G401 (cell line): ENCODE measurements around the gene CDC20. TPM values are rescaled to one million over a fixed set of nuclear protein-coding genes. Genes with fewer than 3 reads are reported as not detected.

ENCODE experiments used
- DNase-seq: peaks from one replicate; pipeline ENCODE4 v3.0.0-alpha.2; 2015; ENCODE audit warnings: low spot score
- in situ Hi-C: cut with HindIII; loops from 2 replicates; pipeline ENCODE4 v1.10.0; 2016; ENCODE audit warnings: low sequenced_read_pairs, mixed read lengths
- total RNA-seq: library from RNA; depleted of rRNA; stranded (reverse); fragments of >200 nt; shearing (Covaris generic); gene quantifications from 2 replicates; pipeline ENCODE4 v1.2.3, GENCODE V29; 2014; rRNA removed

Gene CDC20
- 263 and 289 TPM in 2 replicates for total RNA-seq

GRCh38 chr1:43358746-43359693 lies at the start of gene CDC20:
CDC20 (plus strand) TSS chr1:43358981; CDS start chr1:43359216, 235 bp downstream.
- in situ Hi-C loops = no loop called here
- DNase-seq = peak; percentile 97

GRCh38 chr1:43309405-43310025 lies 49.3 kb upstream of the CDC20 start:
- DNase-seq = no peak
- in situ Hi-C loops = no loop called here

GRCh38 chr1:43311521-43311920 lies 47.3 kb upstream of the CDC20 start:
- DNase-seq = no peak
- in situ Hi-C loops = no loop called here

GRCh38 chr1:43312212-43312623 lies 46.6 kb upstream of the CDC20 start:
- in situ Hi-C loops = no loop called here
- DNase-seq = no peak

- DNase-seq = no peak
- in situ Hi-C loops = no loop called here
Measured at GRCh38 chr1:43312663-43313515, 45.9 kb upstream of the CDC20 start.

- in situ Hi-C loops = no loop called here
- no peak for DNase-seq
Measured at GRCh38 chr1:43313771-43314170, 45.0 kb upstream of the CDC20 start.

- DNase-seq = no peak
- in situ Hi-C loops = no loop called here
Measured at GRCh38 chr1:43314233-43314632, 44.5 kb upstream of the CDC20 start.

- no peak for DNase-seq
- in situ Hi-C loops = no loop called here
Measured at GRCh38 chr1:43315481-43315880, 43.3 kb upstream of the CDC20 start.

- in situ Hi-C loops = no loop called here
- peak; percentile 21 for DNase-seq
Measured at GRCh38 chr1:43315963-43316737, 42.6 kb upstream of the CDC20 start.

- in situ Hi-C loops = no loop called here
- DNase-seq = no peak
Measured at GRCh38 chr1:43316738-43317520, 41.9 kb upstream of the CDC20 start.

- in situ Hi-C loops = no loop called here
- DNase-seq = peak; percentile 89
Measured at GRCh38 chr1:43317817-43318471, 40.8 kb upstream of the CDC20 start.

- in situ Hi-C loops = no loop called here
- no peak for DNase-seq
Measured at GRCh38 chr1:43318831-43319230, 40.0 kb upstream of the CDC20 start.

- no peak for DNase-seq
- in situ Hi-C loops = no loop called here
Measured at GRCh38 chr1:43319288-43319687, 39.5 kb upstream of the CDC20 start.

GRCh38 chr1:43319766-43320165 lies 39.0 kb upstream of the CDC20 start:
- DNase-seq = no peak
- in situ Hi-C loops = no loop called here

- in situ Hi-C loops = no loop called here
Measured at GRCh38 chr1:43321331-43321891, 37.4 kb upstream of the CDC20 start.

GRCh38 chr1:43322506-43322905 lies 36.3 kb upstream of the CDC20 start:
- in situ Hi-C loops = no loop called here
- no peak for DNase-seq

More at GRCh38 chr1:43321331-43321891, 37.4 kb upstream of the CDC20 start:
- no peak for DNase-seq

GRCh38 chr1:43324810-43325209 lies 34.0 kb upstream of the CDC20 start:
- DNase-seq = no peak
- in situ Hi-C loops = no loop called here
